IMR-90 (cell line): Measurements from ENCODE around the gene NFIX. TPM values are rescaled to one million over a fixed set of nuclear protein-coding genes. Genes with fewer than 3 reads are reported as not detected.

Experiments used
- ATAC-seq: fragments of 200-7000 bp; cut with Tn5 transposase; 2 replicates; pipeline ENCODE4 v1.9.1; 2020; ENCODE audit warnings: low read depth, mild to moderate bottlenecking, moderate library complexity
- BruUV-seq: library from RNA; stranded (reverse); fragments of 400-500 nt; replicated peaks from 2 replicates; lab custom pipeline; 2021; lab: Mats Ljungman, UMichigan
- CTCF ChIA-PET: fragments of 300-600 bp; formaldehyde crosslinking; extraction: SDS; loops from one replicate; lab custom pipeline; 2021; ENCODE audit warnings: antibody characterized with exemption; lab: Yijun Ruan, JAX
- POLR2A ChIA-PET: fragments of 300-600 bp; sonication (Branson Sonifier 250); formaldehyde crosslinking; loops from one replicate; lab custom pipeline; 2022; ENCODE audit warnings: antibody characterized with exemption; ENCODE audit not compliant: unreplicated experiment; lab: Charles Lee
- DNase-seq: peaks from one replicate; pipeline ENCODE4 v3.0.0; 2013
- H2AFZ ChIP-seq: replicated peaks from 2 replicates; pipeline ENCODE3; 2013; ENCODE audit warnings: low read length, mild to moderate bottlenecking; ENCODE audit not compliant: poor library complexity
- H2AK5ac ChIP-seq: 2 replicates; pipeline ENCODE4 v1.6.1; 2013; ENCODE audit warnings: low read depth, low read length, inconsistent platforms
- H2AK9ac ChIP-seq: replicated peaks from 2 replicates; pipeline ENCODE3; 2013; ENCODE audit warnings: mild to moderate bottlenecking, low read depth, low read length, moderate library complexity; ENCODE audit not compliant: poor library complexity
- H2BK120ac ChIP-seq: 2 replicates; pipeline ENCODE4 v1.6.1; 2013; ENCODE audit warnings: low read depth, low read length, inconsistent platforms
- H2BK15ac ChIP-seq: 3 replicates; pipeline ENCODE4 v1.6.1; 2013; ENCODE audit warnings: low read depth, low read length, inconsistent platforms
- H2BK20ac ChIP-seq: 2 replicates; pipeline ENCODE4 v1.6.1; 2013; ENCODE audit warnings: low read depth, mild to moderate bottlenecking, inconsistent platforms, low read length, moderate library complexity
- H2BK5ac ChIP-seq: 2 replicates; pipeline ENCODE4 v1.6.1; 2013; ENCODE audit warnings: mild to moderate bottlenecking, low read depth, low read length, inconsistent platforms; ENCODE audit not compliant: poor library complexity, severe bottlenecking
- H3K14ac ChIP-seq: replicated peaks from 2 replicates; pipeline ENCODE4 v1.6.1; 2013; ENCODE audit warnings: low read depth, low read length, inconsistent platforms
- H3K18ac ChIP-seq: 2 replicates; pipeline ENCODE4 v1.6.1; 2013; ENCODE audit warnings: low read depth, low read length, control low read depth
- H3K23ac ChIP-seq: 2 replicates; pipeline ENCODE4 v1.6.1; 2013; ENCODE audit warnings: low read depth, low read length, inconsistent platforms
- H3K27ac ChIP-seq: 2 replicates; pipeline ENCODE4 v1.5.1; 2013; ENCODE audit warnings: mild to moderate bottlenecking, control low read depth, low read length; ENCODE audit not compliant: insufficient read depth
- H3K27me3 ChIP-seq: 2 replicates; pipeline ENCODE4 v1.6.1; 2013; ENCODE audit warnings: low read length; ENCODE audit not compliant: control insufficient read depth, insufficient read depth
- H3K36me3 ChIP-seq: 2 replicates; pipeline ENCODE4 v1.6.1; 2013; ENCODE audit warnings: low read length, mixed read lengths; ENCODE audit not compliant: control insufficient read depth, insufficient read depth
- H3K4ac ChIP-seq: 2 replicates; pipeline ENCODE4 v1.6.1; 2013; ENCODE audit warnings: low read depth, low read length, inconsistent platforms
- H3K4me1 ChIP-seq: 2 replicates; pipeline ENCODE4 v1.6.1; 2013; ENCODE audit warnings: low read length, mixed read lengths; ENCODE audit not compliant: control insufficient read depth, insufficient read depth
- H3K4me2 ChIP-seq: 2 replicates; pipeline ENCODE4 v1.6.1; 2013; ENCODE audit warnings: low read depth, mild to moderate bottlenecking, control low read depth, low read length, moderate library complexity
- H3K4me3 ChIP-seq: 2 replicates; pipeline ENCODE4 v1.5.1; 2013; ENCODE audit warnings: low read depth, mild to moderate bottlenecking, control low read depth, low read length, moderate library complexity; ENCODE audit not compliant: insufficient read depth
- H3K56ac ChIP-seq: 2 replicates; pipeline ENCODE4 v1.6.1; 2013; ENCODE audit warnings: low read length, inconsistent platforms; ENCODE audit not compliant: insufficient read depth; ENCODE audit errors: extremely low read depth
- H3K79me1 ChIP-seq, 2 experiments: 2 replicates each; pipeline ENCODE4 v1.6.1; 2013; ENCODE audit warnings: low read length in 2 of 2, inconsistent platforms in 1 of 2, low read depth in 1 of 2
- H3K9ac ChIP-seq: 2 replicates; pipeline ENCODE4 v1.6.1; 2013; ENCODE audit warnings: low read depth, low read length, control low read depth
- H3K9me1 ChIP-seq: 2 replicates; pipeline ENCODE4 v1.6.1; 2013; ENCODE audit warnings: low read length, inconsistent platforms; ENCODE audit not compliant: insufficient read depth
- H3K9me3 ChIP-seq: 2 replicates; pipeline ENCODE4 v1.6.1; 2013; ENCODE audit warnings: low read length; ENCODE audit not compliant: control insufficient read depth, insufficient read depth
- H4K20me1 ChIP-seq: 2 replicates; pipeline ENCODE4 v1.6.1; 2013; ENCODE audit warnings: low read length, inconsistent platforms; ENCODE audit not compliant: insufficient read depth
- H4K5ac ChIP-seq: 2 replicates; pipeline ENCODE4 v1.6.1; 2013; ENCODE audit warnings: mild to moderate bottlenecking, low read depth, low read length, control low read depth
- H4K8ac ChIP-seq, 2 experiments: 2 replicates each; pipeline ENCODE4 v1.6.1; 2013; ENCODE audit warnings: low read depth in 2 of 2, low read length in 2 of 2, control low read depth in 1 of 2, inconsistent platforms in 1 of 2
- H4K91ac ChIP-seq: 2 replicates; pipeline ENCODE4 v1.6.1; 2013; ENCODE audit warnings: low read depth, low read length, inconsistent platforms; ENCODE audit not compliant: insufficient read depth
- BHLHE40 ChIP-seq: fragments of 150-350 bp; IDR thresholded peaks from 2 replicates; pipeline ENCODE4 v1.6.1; 2016; ENCODE audit warnings: mild to moderate bottlenecking, low read depth, low read length
- CEBPB ChIP-seq: IDR thresholded peaks from 2 replicates; pipeline ENCODE4 v1.6.1; 2012; ENCODE audit warnings: low read depth, low read length, improper control_type of control experiment
- CHD1 ChIP-seq: IDR thresholded peaks from 2 replicates; pipeline ENCODE4 v1.6.1; 2012; ENCODE audit warnings: low read depth, low read length, improper control_type of control experiment
- MAFK ChIP-seq: IDR thresholded peaks from 2 replicates; pipeline ENCODE4 v1.6.1; 2012; ENCODE audit warnings: low read depth, low read length, improper control_type of control experiment
- MAZ ChIP-seq: IDR thresholded peaks from 2 replicates; pipeline ENCODE4 v1.6.1; 2012; ENCODE audit warnings: low read depth, mild to moderate bottlenecking, low read length, improper control_type of control experiment, moderate library complexity, borderline replicate concordance
- MXI1 ChIP-seq: IDR thresholded peaks from 2 replicates; pipeline ENCODE4 v1.6.1; 2012; ENCODE audit warnings: low read depth, mild to moderate bottlenecking, low read length, moderate library complexity, borderline replicate concordance
- NFE2L2 ChIP-seq: fragments of 150-350 bp; IDR thresholded peaks from 2 replicates; pipeline ENCODE4 v1.6.1; 2016; ENCODE audit warnings: low read depth, mild to moderate bottlenecking, low read length
- POLR2A ChIP-seq: IDR thresholded peaks from 2 replicates; pipeline ENCODE4 v1.6.1; 2012; ENCODE audit warnings: mild to moderate bottlenecking, low read depth, low read length
- RAD21 ChIP-seq: IDR thresholded peaks from 2 replicates; pipeline ENCODE4 v1.6.1; 2012; ENCODE audit warnings: low read length, improper control_type of control experiment
- RCOR1 ChIP-seq: IDR thresholded peaks from 2 replicates; pipeline ENCODE4 v1.6.1; 2012; ENCODE audit warnings: mild to moderate bottlenecking, low read length, improper control_type of control experiment; ENCODE audit not compliant: insufficient replicate concordance
- RFX5 ChIP-seq: IDR thresholded peaks from 2 replicates; pipeline ENCODE4 v1.8.0; 2012; ENCODE audit warnings: low read depth, mild to moderate bottlenecking, low read length, moderate library complexity
- SMC3 ChIP-seq: fragments of 150-350 bp; IDR thresholded peaks from 2 replicates; pipeline ENCODE4 v1.6.1; 2016; ENCODE audit warnings: low read depth, mild to moderate bottlenecking, antibody characterized with exemption, low read length, moderate library complexity
- WGBS, 2 experiments: methylation state at CpG; one replicate each; pipeline versions ENCODE4 v1.1.5 to v1.1.7; 2013; ENCODE audit warnings: missing lambda C conversion rate in 2 of 2; ENCODE audit not compliant: insufficient read length in 1 of 2; ENCODE audit errors: extremely low coverage in 2 of 2; 5-methylcytosine and 5-hydroxymethylcytosine counted together
- dilution Hi-C: fragments of 300-500 bp; cut with HindIII; formaldehyde crosslinking; loops from one replicate; pipeline ENCODE4 v1.14.3; 2018; ENCODE audit warnings: low sequenced_read_pairs; ENCODE audit not compliant: unreplicated experiment
- in situ Hi-C: fragments of 300-500 bp; cut with MboI; formaldehyde crosslinking; loops from 3 replicates; pipeline ENCODE4 v1.14.3; 2019; ENCODE audit warnings: low sequenced_read_pairs, inconsistent platforms, mixed read lengths
- intact Hi-C: fragments of 100-400 bp; cut with micrococcal nuclease; formaldehyde crosslinking; loops from 2 replicates; pipeline ENCODE4 v1.10.0; 2022
- polyA plus RNA-seq, 3 experiments: library from polyadenylated mRNA; depleted of rRNA; stranded (reverse); fragments of >200 nt; gene quantifications; 2 replicates each; pipeline ENCODE4 v1.2.3, GENCODE V29; 2012; ENCODE audit warnings: low replicate concordance in 1 of 3
- total RNA-seq: library from RNA; depleted of rRNA; stranded (reverse); fragments of >200 nt; gene quantifications from 2 replicates; pipeline ENCODE4 v1.2.3, GENCODE V29; 2012
- TF ChIP-seq, protein P1 (sequence below): fragments of 150-350 bp; IDR thresholded peaks from 2 replicates; pipeline ENCODE4 v1.6.1; 2017; ENCODE audit warnings: mild to moderate bottlenecking, antibody characterized with exemption, low read length, low read depth
- TF ChIP-seq, protein P2 (sequence below): fragments of 150-350 bp; IDR thresholded peaks from 2 replicates; pipeline ENCODE4 v1.6.1; 2016; ENCODE audit warnings: low read depth, mild to moderate bottlenecking, low read length, moderate library complexity, borderline replicate concordance
- TF ChIP-seq, protein P3 (sequence below): conservative IDR thresholded peaks from 2 replicates; pipeline ENCODE4 v1.5.1; 2012; ENCODE audit warnings: mild to moderate bottlenecking, low read depth, low read length, improper control_type of control experiment

Gene NFIX
- total and polyA plus RNA-seq, 2 of the 4 experiments (the other 2 are of a cell fraction), result 10.2 to 47.7 TPM

DNA sequence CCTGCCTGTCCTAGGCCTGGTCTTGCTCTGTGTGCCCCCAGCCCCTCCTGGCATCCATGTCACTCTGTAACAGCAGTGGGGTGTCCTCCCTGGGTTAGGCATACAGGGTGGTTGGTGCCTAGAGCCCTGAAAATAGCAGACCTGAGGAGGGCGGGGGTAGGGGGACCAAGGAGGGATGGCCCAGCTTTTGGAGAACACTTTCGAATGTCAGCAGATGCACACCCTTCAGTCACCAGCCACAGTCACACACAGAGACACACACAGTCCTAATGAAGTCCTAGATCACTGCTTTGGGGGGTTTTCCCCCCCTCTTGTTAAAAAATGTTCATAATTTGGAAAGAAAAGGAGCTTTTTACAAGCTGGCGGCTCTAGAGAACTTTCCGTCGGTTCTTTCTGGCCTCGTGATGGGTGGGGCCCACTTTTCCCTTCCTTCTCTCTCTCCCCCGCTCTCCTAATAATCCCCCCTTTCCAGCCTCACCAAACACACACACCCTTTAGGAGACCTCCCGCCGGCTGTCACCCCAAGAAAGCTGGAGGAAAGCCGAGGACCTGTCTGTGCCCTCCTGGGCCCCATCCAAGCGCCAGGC lies 59.4 kb downstream of the NFIX start:
- Histone ChIP-seq H2AFZ (peak overlapping the region; percentile 80), H3K9me1 (peaks cover 44% of the 10 kb centered on the region), H3K9ac (peak overlapping the region; percentile 85), H3K4me3 (no peak overlapping the region), H4K5ac (peak overlapping the region; percentile 98), H3K4ac (peak overlapping the region; percentile 100), H2AK9ac (peak overlapping the region; percentile 100), H4K20me1 (peaks cover 14% of the 10 kb centered on the region; the same call in 1 of the 2 replicates), H4K91ac (peak overlapping the region; percentile 99), H3K56ac (peak overlapping the region; percentile 89), H3K4me1 (peaks cover 72% of the 10 kb centered on the region), H3K27ac (peak overlapping the region; percentile 100), H2BK15ac (peak overlapping the region; percentile 99), H2BK20ac (peak overlapping the region; percentile 95), H3K4me2 (peak overlapping the region; percentile 41), H3K23ac (peak overlapping the region; percentile 95), H3K79me1 (peaks cover 44 to 89% of the 10 kb centered on the region in 2 experiments), H2BK120ac (peak overlapping the region; percentile 100), H3K9me3 (no peaks in the 10 kb centered on the region), H3K27me3 (no peaks in the 10 kb centered on the region), H3K18ac (peak overlapping the region; percentile 99), H2BK5ac (peak overlapping the region; percentile 100), H2AK5ac (peak overlapping the region; percentile 100), H3K36me3 (peaks cover 7% of the 10 kb centered on the region; the same call in 1 of the 2 replicates), H3K14ac (peak overlapping the region; percentile 95), H4K8ac (peak overlapping the region; percentile 99 to 100)
- peak; percentile 1; the same call in 1 of the 2 replicates for ATAC-seq
- no peak for DNase-seq
- CTCF ChIA-PET, result interaction anchor here (0.6 to 2.7 kb wide), 3 partner anchors 21 to 89 kb away, joined by 3 to 13 read pairs (median 7); no protein-coding TSS in a partner anchor
- in situ Hi-C loops (no loop called here), dilution Hi-C loops (no loop called here), intact Hi-C loops (no loop called here)
- 0% methylated on average over 2 of the region's 11 CpGs; no CpG with 5 or more reads in 1 of the 2 experiments for WGBS, 2 experiments
- POLR2A ChIA-PET, result interaction anchor here (0.6 to 1.3 kb wide), 4 partner anchors 10 to 32 kb away, joined by 4 to 11 read pairs (median 6); no protein-coding TSS in a partner anchor
- BruUV-seq, result no TSS peak
- TF ChIP-seq NFE2L2, result no peak
- no peak for TF ChIP-seq MXI1
- no peak for TF ChIP-seq POLR2A
- TF ChIP-seq, protein P1, sequence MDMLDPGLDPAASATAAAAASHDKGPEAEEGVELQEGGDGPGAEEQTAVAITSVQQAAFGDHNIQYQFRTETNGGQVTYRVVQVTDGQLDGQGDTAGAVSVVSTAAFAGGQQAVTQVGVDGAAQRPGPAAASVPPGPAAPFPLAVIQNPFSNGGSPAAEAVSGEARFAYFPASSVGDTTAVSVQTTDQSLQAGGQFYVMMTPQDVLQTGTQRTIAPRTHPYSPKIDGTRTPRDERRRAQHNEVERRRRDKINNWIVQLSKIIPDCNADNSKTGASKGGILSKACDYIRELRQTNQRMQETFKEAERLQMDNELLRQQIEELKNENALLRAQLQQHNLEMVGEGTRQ, result no peak; the same call in 1 of the 2 replicates
- no peak for TF ChIP-seq CHD1
- no peak for TF ChIP-seq RCOR1
- no peak for TF ChIP-seq RFX5
- TF ChIP-seq BHLHE40, result no peak
- TF ChIP-seq, protein P2, sequence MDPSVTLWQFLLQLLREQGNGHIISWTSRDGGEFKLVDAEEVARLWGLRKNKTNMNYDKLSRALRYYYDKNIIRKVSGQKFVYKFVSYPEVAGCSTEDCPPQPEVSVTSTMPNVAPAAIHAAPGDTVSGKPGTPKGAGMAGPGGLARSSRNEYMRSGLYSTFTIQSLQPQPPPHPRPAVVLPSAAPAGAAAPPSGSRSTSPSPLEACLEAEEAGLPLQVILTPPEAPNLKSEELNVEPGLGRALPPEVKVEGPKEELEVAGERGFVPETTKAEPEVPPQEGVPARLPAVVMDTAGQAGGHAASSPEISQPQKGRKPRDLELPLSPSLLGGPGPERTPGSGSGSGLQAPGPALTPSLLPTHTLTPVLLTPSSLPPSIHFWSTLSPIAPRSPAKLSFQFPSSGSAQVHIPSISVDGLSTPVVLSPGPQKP, result no peak
- no peak for TF ChIP-seq SMC3
- TF ChIP-seq, protein P3, sequence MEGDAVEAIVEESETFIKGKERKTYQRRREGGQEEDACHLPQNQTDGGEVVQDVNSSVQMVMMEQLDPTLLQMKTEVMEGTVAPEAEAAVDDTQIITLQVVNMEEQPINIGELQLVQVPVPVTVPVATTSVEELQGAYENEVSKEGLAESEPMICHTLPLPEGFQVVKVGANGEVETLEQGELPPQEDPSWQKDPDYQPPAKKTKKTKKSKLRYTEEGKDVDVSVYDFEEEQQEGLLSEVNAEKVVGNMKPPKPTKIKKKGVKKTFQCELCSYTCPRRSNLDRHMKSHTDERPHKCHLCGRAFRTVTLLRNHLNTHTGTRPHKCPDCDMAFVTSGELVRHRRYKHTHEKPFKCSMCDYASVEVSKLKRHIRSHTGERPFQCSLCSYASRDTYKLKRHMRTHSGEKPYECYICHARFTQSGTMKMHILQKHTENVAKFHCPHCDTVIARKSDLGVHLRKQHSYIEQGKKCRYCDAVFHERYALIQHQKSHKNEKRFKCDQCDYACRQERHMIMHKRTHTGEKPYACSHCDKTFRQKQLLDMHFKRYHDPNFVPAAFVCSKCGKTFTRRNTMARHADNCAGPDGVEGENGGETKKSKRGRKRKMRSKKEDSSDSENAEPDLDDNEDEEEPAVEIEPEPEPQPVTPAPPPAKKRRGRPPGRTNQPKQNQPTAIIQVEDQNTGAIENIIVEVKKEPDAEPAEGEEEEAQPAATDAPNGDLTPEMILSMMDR, result no peak
- TF ChIP-seq MAZ, result no peak
- no peak for TF ChIP-seq MAFK
- no peak for TF ChIP-seq RAD21
- TF ChIP-seq CEBPB, result no peak
